GM12892 (cell line): Measurements from ENCODE around the gene MRM2.

ENCODE experiments used
- POLR2A ChIP-seq: IDR thresholded peaks from 2 replicates; pipeline ENCODE4 v1.6.1; 2011; ENCODE audit warnings: low read depth, low read length, control low read depth
- TAF1 ChIP-seq: IDR thresholded peaks from 2 replicates; pipeline ENCODE4 v1.6.1; 2011; ENCODE audit warnings: low read depth, mild to moderate bottlenecking, control low read depth, low read length, borderline replicate concordance

DNA sequence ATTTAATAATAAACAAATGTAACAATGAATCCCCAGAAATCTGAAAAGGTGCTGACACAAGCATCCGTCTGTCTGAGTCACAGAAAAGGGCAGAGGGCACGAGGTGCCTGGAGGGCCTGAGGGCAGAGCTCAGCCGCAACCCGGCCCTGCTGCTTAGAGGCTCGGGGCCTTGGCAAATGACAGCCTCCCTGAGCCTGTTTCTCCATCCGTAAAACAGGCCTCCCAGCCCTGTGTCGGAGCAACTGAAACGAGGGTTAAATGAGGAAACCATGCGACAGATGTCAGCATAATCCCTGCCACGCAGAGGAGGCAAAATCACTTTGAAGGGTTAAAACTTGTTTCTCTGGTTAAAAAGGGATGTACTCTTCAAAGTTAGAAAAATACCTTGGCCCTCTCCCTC lies 24.9 kb upstream of the MRM2 start:
- TF ChIP-seq TAF1 (no peak), POLR2A (no peak)
